GM12891 (cell line): Measurements from ENCODE around the gene PSMD4.

Source experiments
- POLR2A ChIP-seq: IDR thresholded peaks from 2 replicates; pipeline ENCODE4 v1.6.1; 2011; ENCODE audit warnings: low read depth, low read length, control low read depth
- POLR2AphosphoS5 ChIP-seq: IDR thresholded peaks from 2 replicates; pipeline ENCODE4 v1.6.1; 2011; ENCODE audit warnings: low read depth, low read length, control low read depth
- TAF1 ChIP-seq: IDR thresholded peaks from 2 replicates; pipeline ENCODE4 v1.6.1; 2011; ENCODE audit warnings: low read depth, low read length, control low read depth

DNA sequence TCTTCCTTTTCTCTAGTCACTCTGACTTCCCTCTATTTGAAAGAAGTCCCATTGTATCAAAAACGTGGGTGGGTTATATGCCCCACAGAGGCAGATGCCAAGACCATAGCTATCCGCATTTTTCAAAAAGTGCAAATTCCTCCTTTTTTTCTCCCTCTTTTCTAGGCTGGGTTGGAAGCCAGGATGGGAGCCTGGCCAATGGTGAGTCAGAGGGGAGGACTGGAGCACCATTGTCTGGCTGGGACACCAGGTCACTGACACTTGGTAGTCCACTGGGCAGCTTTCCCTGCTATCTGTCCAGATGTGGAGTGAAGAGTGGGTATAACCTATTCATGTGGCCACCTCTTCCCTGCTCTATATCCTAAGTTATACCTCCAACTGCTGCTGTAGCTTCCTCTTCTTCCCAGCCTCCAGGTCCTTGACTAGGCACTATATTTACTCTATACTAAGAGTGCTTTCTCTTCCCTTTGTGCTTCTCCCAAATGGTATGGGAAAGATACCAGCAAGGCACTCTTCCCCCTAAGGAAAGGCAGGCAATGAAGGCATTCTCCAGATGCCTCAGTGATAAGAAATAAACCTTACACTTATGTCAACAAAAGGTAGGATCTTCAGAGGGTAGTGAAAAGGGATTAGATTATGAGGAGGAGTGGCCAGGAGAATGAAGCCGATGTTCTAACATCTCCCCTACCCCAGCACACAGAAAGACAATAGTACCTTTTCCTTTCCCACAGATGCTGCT, 59.8 kb downstream of the PSMD4 start:
- TF ChIP-seq POLR2AphosphoS5 (no peak), TAF1 (no peak), POLR2A (no peak)
